Erythroblast (primary cell): ENCODE measurements around the gene HOXB4.

Experiments
- GATA1 ChIP-seq: IDR thresholded peaks from 2 replicates; pipeline ENCODE4 v1.6.1; 2011; ENCODE audit warnings: low read depth, mild to moderate bottlenecking, control low read depth, low read length, moderate library complexity
- POLR2A ChIP-seq: IDR thresholded peaks from 2 replicates; pipeline ENCODE4 v1.6.1; 2011; ENCODE audit warnings: mild to moderate bottlenecking, low read length

- TF ChIP-seq POLR2A (no peak), GATA1 (no peak)
These were observed 9.3 kb upstream of the HOXB4 start for GRCh38 chr17:48587276-48588073.
